ENCODE data around the gene RNF128.

The RNF128 gene, protein sequence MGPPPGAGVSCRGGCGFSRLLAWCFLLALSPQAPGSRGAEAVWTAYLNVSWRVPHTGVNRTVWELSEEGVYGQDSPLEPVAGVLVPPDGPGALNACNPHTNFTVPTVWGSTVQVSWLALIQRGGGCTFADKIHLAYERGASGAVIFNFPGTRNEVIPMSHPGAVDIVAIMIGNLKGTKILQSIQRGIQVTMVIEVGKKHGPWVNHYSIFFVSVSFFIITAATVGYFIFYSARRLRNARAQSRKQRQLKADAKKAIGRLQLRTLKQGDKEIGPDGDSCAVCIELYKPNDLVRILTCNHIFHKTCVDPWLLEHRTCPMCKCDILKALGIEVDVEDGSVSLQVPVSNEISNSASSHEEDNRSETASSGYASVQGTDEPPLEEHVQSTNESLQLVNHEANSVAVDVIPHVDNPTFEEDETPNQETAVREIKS

GRCh38 chrX:106726485-106727437 lies at the start of gene RNF128:
RNF128 (plus strand) TSS chrX:106726701; CDS start chrX:106726914, 213 bp downstream.
- no peak for DNase-seq

- no peak for DNase-seq
Observed at GRCh38 chrX:106680716-106681115, 45.8 kb upstream of the RNF128 start.

GRCh38 chrX:106684207-106684606 lies 42.3 kb upstream of the RNF128 start:
- no peak for DNase-seq

DNA sequence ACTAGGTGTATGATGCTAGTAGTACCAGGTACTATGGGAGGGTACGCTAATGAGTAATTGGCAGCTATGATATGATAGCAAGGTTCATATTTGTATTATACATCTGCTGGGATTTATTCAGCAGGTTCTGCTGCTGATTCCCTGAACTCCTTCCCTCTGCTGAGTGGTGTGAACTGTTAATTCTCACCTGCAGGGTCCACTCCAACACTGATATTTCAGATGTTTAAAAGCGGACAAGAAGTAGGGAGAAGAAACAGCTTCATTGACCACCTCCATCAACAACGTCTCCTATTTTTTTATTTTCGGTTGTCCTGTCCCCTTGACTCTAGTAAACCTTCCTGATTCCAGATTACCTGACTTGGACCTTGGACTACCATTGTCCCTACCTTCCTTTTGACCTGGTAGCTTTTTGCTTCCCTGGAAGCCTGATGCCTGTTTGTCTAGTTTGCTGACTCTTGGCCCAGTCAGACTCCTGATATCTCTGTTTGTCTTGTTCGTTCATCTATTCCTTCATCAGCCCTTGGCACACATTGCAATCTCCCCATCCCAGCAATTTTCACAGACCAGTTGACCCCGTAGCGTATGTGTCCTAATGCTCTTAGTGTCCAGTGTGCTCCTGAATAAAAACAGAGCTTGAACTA lies 34.0 kb upstream of the RNF128 start:
- DNase-seq = no peak

- no peak for DNase-seq
Observed at GRCh38 chrX:106696502-106696901, 30.0 kb upstream of the RNF128 start.

DNA sequence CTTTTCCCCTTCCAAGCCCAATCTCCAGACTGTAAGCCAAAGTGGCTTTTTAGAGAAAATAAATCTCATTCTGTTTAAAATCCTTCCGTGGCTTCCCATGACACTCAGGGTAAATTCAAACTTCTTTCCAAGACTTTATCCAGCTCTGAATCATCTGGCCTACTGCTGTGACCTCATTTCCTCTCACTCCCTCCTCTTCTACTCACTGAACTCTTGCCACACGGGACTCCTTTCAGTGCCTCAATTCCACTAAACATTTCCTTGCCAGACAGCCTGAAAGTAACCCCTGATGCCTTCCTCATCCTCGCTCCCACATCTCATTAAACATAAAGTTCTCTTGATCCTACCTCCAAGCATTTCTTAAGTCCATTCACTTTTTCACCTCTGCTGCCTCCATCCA lies 27.8 kb upstream of the RNF128 start:
- no peak for DNase-seq

- no peak for DNase-seq
Observed at GRCh38 chrX:106702636-106703035, 23.9 kb upstream of the RNF128 start.

- DNase-seq = no peak
Observed at GRCh38 chrX:106706466-106706865, 20.0 kb upstream of the RNF128 start.

DNA sequence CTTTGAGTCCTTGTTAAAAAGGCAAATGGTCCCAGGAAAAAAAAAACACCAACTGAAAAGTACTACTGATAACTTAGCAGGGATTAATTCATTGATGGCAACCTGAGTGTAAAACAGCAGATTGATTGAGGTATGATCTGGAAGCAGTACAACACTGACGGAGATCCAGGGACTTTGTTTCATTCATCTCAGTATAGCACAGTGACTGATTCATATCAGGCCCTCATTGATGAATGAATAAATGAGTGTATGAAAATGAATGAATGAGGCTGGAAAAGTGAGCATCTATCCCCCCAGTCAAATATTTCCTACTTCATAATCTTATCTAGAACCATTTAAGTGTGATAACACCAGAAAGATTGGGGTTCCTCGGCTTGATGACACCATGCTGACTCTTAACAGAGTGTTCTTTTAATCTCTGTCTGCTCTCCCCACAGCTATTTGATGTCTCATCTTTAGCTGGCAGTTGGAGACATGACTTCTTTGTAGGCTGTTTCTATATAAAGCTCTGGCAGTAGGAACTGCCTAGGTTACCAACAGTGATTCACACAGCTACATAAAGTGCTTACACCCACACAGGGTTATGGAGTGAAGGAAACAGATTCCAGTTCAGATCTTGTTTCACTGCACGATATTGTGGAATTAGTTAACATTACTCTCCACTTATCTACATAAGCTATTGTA lies 18.6 kb upstream of the RNF128 start:
- no peak for DNase-seq

DNA sequence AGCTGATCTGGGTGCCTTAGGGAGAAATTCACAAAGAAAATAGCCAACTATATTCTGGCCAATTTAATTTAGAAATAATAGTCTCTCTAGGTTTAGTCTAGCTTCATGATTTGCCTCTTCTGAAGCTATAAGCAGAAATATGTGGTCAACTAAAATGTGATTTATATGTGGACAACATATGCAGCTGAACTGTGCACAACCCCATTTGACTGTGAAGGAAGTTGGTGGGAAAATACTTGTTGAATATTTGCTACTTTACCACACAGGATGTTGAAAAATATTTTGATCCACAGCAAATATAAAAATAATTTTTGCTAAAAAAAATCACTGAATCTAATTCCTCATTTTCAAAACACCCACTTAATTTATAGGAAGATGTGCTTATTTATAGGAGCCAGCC lies 15.7 kb upstream of the RNF128 start:
- DNase-seq = no peak

DNA sequence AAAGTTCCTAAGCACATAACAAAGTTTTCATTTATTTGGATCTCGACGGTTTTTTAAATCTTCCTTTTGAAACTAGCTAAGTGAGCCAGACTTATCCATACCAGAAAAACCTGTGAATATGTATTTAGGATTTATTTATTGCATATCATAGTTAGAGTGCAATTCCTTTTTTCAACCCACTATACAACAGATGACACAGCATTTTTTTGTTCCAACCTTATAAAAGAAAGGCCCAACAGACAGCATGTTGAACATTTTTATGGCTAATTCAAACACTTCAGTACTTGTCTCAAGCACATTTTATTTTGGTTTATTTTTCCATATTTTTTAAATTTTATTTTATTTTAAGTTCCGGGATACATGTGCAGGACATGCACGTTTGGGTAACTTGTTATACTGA lies 15.1 kb upstream of the RNF128 start:
- no peak for DNase-seq

DNA sequence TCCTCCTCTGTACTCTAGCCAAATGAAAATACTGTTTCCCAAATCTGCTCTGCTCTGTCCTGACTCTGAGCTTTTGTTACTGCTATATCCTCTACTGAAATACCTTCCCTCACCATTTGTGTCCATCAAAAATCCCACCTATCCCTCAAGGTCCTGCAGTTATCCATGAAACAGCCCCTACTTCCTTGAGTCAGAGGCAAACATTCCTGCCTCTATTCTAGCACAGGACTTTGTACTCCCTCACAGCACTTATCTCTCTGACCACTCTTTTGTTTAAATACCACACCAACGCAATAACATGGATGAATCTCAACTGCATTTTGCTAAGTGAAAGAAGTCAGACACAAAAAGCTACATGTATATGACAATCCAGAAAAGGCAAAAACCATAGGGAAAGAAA lies 10.5 kb upstream of the RNF128 start:
- no peak for DNase-seq

DNA sequence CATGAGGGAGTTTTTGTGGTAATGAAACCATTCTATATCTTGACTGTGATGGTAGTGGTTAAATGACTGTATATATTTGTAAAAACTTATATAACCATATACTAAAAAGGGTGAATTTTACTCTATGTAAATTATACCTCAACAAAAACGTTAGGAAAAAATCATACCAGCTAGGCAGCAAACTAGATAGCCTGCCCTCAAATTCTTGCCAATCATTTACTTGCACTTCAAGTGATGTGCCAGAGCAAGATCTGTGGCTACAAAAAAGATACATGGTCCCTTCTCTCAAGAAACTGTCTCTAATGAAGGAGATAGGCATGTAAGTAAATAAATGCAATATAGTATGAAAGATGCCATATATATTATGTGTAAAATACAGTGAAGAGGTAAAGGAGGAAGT lies 10.0 kb upstream of the RNF128 start:
- no peak for DNase-seq

DNA sequence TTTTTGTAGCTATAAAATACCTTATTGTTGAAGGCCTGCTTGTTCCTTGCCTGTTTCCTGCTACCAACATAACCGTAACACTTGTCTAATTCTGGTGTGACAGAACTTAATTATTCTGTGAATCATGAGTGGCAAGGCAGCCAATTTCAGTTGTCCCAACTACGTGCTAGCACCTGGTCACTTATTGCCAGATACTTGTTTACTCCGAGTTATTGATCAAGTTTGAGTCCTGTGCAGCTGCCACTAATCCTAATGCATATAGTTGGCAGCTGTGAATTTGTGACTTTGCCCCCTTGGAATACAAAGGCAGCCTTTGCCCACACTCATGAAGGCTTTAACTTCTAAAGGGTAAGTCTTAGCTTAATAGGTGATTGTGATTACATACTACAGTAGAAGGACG lies 7.8 kb upstream of the RNF128 start:
- no peak for DNase-seq

DNA sequence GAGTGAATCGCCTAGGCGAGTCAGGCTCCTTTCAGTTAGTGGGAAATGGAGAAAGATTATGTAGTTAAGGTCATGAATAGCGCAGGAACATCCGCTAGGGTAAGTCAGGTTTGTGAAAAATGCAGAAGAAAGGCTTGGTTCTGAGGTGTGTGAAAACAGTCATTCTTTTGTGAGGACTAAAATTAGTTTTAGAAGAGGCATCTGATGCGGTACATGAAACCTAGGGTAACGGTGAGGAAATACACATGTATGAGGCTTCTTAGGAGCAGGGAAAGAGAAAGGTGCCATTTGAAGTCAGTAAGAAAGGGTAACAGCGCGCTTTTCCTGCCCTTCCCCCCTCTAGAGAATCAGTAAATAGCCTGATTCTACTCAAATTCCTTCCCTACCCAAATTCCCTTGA lies 570 bp upstream of the RNF128 start:
- no peak for DNase-seq

GRCh38 chrX:106728337-106728736 lies 1.8 kb downstream of the RNF128 start:
- DNase-seq = no peak

GRCh38 chrX:106730401-106730800 lies 3.9 kb downstream of the RNF128 start:
- DNase-seq = no peak

- DNase-seq = no peak
Observed at GRCh38 chrX:106731590-106731989, 5.1 kb downstream of the RNF128 start.

DNA sequence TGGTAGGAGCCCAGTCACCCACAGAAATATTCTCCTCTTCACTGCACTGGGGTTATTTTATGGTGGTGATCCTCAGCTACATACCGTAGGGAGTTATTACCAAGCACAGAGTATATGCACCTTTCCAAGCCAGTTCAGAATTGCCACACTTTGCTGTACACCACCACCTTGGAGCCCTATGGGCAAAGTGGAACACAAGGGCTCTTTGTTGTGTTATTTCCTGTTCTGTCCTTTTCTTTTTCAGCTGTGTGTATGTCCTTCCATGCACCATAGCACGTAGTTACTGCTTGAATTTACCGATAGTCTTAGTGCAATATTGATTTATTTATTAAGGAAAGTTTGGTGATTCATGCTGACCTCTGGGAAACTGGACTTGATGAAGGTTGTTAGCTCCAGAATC lies 8.3 kb downstream of the RNF128 start:
- no peak for DNase-seq

GRCh38 chrX:106740193-106740780 lies 13.8 kb downstream of the RNF128 start:
- no peak for DNase-seq

DNA sequence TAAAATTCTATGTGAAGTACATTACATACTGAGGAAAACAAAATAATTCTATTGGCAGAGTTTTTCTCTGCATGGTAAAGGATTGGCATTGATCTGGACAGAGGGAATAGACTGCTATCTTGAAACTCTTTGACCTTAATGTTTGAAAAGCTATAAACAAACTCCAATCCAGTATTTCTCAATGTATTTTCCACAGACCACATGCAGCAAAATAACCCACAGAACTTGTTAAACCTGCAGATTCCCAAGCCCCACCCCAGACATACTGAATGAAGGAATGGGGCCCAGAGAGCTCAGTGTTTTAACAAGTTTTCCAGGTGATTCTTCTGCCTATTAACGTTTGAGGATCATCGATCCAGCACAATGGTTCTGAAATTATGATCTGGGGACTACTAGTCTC lies 15.7 kb downstream of the RNF128 start:
- DNase-seq = no peak

- no peak for DNase-seq
Observed at GRCh38 chrX:106742805-106743204, 16.3 kb downstream of the RNF128 start.
